HCT116 (cell line): ENCODE measurements around the gene FCAMR. TPM values are rescaled to one million over a fixed set of nuclear protein-coding genes. Genes with fewer than 3 reads are reported as not detected.

Experiments
- ATAC-seq: fragments of 200-7000 bp; cut with Tn5 transposase; 2 replicates; pipeline ENCODE4 v1.9.1; 2020; ENCODE audit warnings: mild to moderate bottlenecking, moderate library complexity
- BruUV-seq: library from RNA; stranded (reverse); fragments of 400-500 nt; replicated peaks from 2 replicates; lab custom pipeline; 2021; lab: Mats Ljungman, UMichigan
- CTCF ChIA-PET: fragments of 300-600 bp; sonication (Branson Sonifier 250); formaldehyde crosslinking; loops from one replicate; lab custom pipeline; 2021; ENCODE audit warnings: antibody characterized with exemption; lab: Charles Lee
- POLR2A ChIA-PET: fragments of 300-600, 350-600 bp; sonication (Branson Sonifier 250); formaldehyde crosslinking; loops from one replicate; lab custom pipeline; 2021; ENCODE audit warnings: antibody characterized with exemption; lab: Charles Lee
- RAD21 ChIA-PET, 2 experiments: fragments of 300-600 bp; sonication (Branson Sonifier 250); formaldehyde crosslinking; loops; one replicate each; lab custom pipeline; 2023; ENCODE audit warnings: low total read pairs in 2 of 2; ENCODE audit not compliant: uncharacterized antibody in 2 of 2, unreplicated experiment in 2 of 2, low non-redundant PET in 1 of 2; lab: Charles Lee
- DNase-seq: peaks from one replicate; pipeline ENCODE4 v3.0.0-alpha.2; 2010; ENCODE audit warnings: low read depth, low spot score
- H2AFZ ChIP-seq: fragments of 200-600 bp; shearing (Covaris generic), sonication (generic); 2 replicates; pipeline ENCODE4 v1.6.1; 2017; ENCODE audit warnings: low read depth, mixed run types, mixed read lengths, antibody characterized with exemption, low read length; ENCODE audit not compliant: poor library complexity, severe bottlenecking
- H3K27ac ChIP-seq: 2 replicates; pipeline ENCODE4 v1.5.1; 2012; ENCODE audit warnings: low read depth, low read length
- H3K27me3 ChIP-seq: fragments of 200-600 bp; sonication (generic); 2 replicates; pipeline ENCODE4 v1.6.1; 2016; ENCODE audit warnings: mixed run types, low read length, mixed read lengths; ENCODE audit not compliant: insufficient read depth
- H3K36me3 ChIP-seq, 2 experiments: fragments of 200-500 bp in 1 of 2; fragments of 200-600 bp in 1 of 2; sonication (Bioruptor generic) in 1 of 2; sonication (generic) in 1 of 2; 2 replicates each; pipeline versions ENCODE4 v1.5.1 to v1.6.1; 2014 to 2016; ENCODE audit warnings: low read length in 2 of 2, inconsistent platforms in 1 of 2, mixed read lengths in 1 of 2, mixed run types in 1 of 2; ENCODE audit not compliant: insufficient read depth in 2 of 2, control insufficient read depth in 1 of 2
- H3K4me1 ChIP-seq, 2 experiments: fragments of 200-600 bp in 1 of 2; sonication (generic) in 1 of 2; 2 replicates each; pipeline versions ENCODE4 v1.5.1 to v1.6.1; 2012 to 2017; ENCODE audit warnings: low read length in 2 of 2, inconsistent platforms in 1 of 2, mild to moderate bottlenecking in 1 of 2, mixed read lengths in 1 of 2, mixed run types in 1 of 2, moderate library complexity in 1 of 2; ENCODE audit not compliant: insufficient read depth in 2 of 2, control insufficient read depth in 1 of 2
- H3K4me2 ChIP-seq: fragments of 200-600 bp; sonication (generic); 2 replicates; pipeline ENCODE4 v1.6.1; 2017; ENCODE audit warnings: mixed run types, low read length, mixed read lengths
- H3K4me3 ChIP-seq, 2 experiments: fragments of 200-600 bp in 1 of 2; sonication (generic) in 1 of 2; replicated peaks in 1 of 2; 2 replicates each; pipeline ENCODE4 v1.5.1; 2011 to 2016; ENCODE audit warnings: low read length in 2 of 2, control low read depth in 1 of 2, low read depth in 1 of 2, mild to moderate bottlenecking in 1 of 2, mixed read lengths in 1 of 2, mixed run types in 1 of 2
- H3K79me2 ChIP-seq: fragments of 200-600 bp; sonication (generic); 2 replicates; pipeline ENCODE4 v1.6.1; 2017; ENCODE audit warnings: mild to moderate bottlenecking, mixed run types, low read length, moderate library complexity, mixed read lengths; ENCODE audit not compliant: insufficient read depth
- H3K9ac ChIP-seq: fragments of 200-600 bp; sonication (generic); 2 replicates; pipeline ENCODE4 v1.6.1; 2016; ENCODE audit warnings: low read length, mixed read lengths
- H3K9me2 ChIP-seq: fragments of 200-600 bp; sonication (generic), shearing (Covaris generic); 2 replicates; pipeline ENCODE4 v1.6.1; 2017; ENCODE audit warnings: mixed run types, mild to moderate bottlenecking, moderate library complexity; ENCODE audit not compliant: insufficient read depth
- H3K9me3 ChIP-seq, 2 experiments: fragments of 200-500 bp in 1 of 2; fragments of 200-600 bp in 1 of 2; sonication (Bioruptor generic) in 1 of 2; sonication (generic) in 1 of 2; 2 replicates each; pipeline ENCODE4 v1.6.1; 2014 to 2017; ENCODE audit warnings: low read length in 2 of 2, mixed read lengths in 2 of 2, inconsistent platforms in 1 of 2, low read depth in 1 of 2, mild to moderate bottlenecking in 1 of 2, mixed run types in 1 of 2, moderate library complexity in 1 of 2; ENCODE audit not compliant: control insufficient read depth in 1 of 2, insufficient read depth in 1 of 2
- H4K20me1 ChIP-seq: fragments of 200-600 bp; sonication (generic), shearing (Covaris generic); 2 replicates; pipeline ENCODE4 v1.6.1; 2017; ENCODE audit warnings: mixed run types, mild to moderate bottlenecking, moderate library complexity; ENCODE audit not compliant: insufficient read depth
- CBX3 ChIP-seq: IDR thresholded peaks from 2 replicates; pipeline ENCODE4 v1.6.1; 2012; ENCODE audit warnings: low read depth
- CEBPB ChIP-seq: IDR thresholded peaks from 2 replicates; pipeline ENCODE4 v1.6.1; 2012; ENCODE audit warnings: low read depth
- EGR1 ChIP-seq: IDR thresholded peaks from 2 replicates; pipeline ENCODE4 v1.6.1; 2012; ENCODE audit warnings: low read depth
- ELF1 ChIP-seq: IDR thresholded peaks from 2 replicates; pipeline ENCODE4 v1.6.1; 2012; ENCODE audit warnings: low read depth, borderline replicate concordance
- EZH2 ChIP-seq: fragments of 200-600 bp; sonication (generic); IDR thresholded peaks from 2 replicates; pipeline ENCODE4 v1.6.1; 2017; ENCODE audit warnings: antibody characterized with exemption, mixed run types
- EZH2phosphoT487 ChIP-seq: fragments of 200-600 bp; IDR thresholded peaks from 2 replicates; pipeline ENCODE4 v1.6.1; 2018; ENCODE audit warnings: antibody characterized with exemption, borderline replicate concordance
- FOSL1 ChIP-seq: IDR thresholded peaks from 2 replicates; pipeline ENCODE4 v1.6.1; 2012; ENCODE audit warnings: low read depth
- POLR2A ChIP-seq: IDR thresholded peaks from 2 replicates; pipeline ENCODE4 v1.7.0; 2011; ENCODE audit warnings: borderline replicate concordance; ENCODE audit not compliant: insufficient read depth, insufficient read length; ENCODE audit errors: extremely low read depth
- RAD21 ChIP-seq: IDR thresholded peaks from 2 replicates; pipeline ENCODE4 v1.6.1; 2012; ENCODE audit warnings: low read depth, mild to moderate bottlenecking
- SIN3A ChIP-seq: IDR thresholded peaks from 2 replicates; pipeline ENCODE4 v1.6.1; 2012; ENCODE audit warnings: low read depth
- SP1 ChIP-seq: IDR thresholded peaks from 2 replicates; pipeline ENCODE4 v1.6.1; 2012; ENCODE audit warnings: low read depth
- YY1 ChIP-seq: IDR thresholded peaks from 2 replicates; pipeline ENCODE4 v1.6.1; 2011; ENCODE audit warnings: low read length, low read depth, moderate library complexity, mild to moderate bottlenecking; ENCODE audit not compliant: insufficient replicate concordance; ENCODE audit errors: extremely low read depth
- intact Hi-C: fragments of 100-400 bp; cut with micrococcal nuclease; formaldehyde crosslinking; loops from 2 replicates; pipeline ENCODE4 v1.10.0; 2022
- total RNA-seq: library from RNA; stranded (reverse); gene quantifications from one replicate; pipeline ENCODE4 v1.2.1, GENCODE V29; 2021; ENCODE audit not compliant: unreplicated experiment
- TF ChIP-seq, protein P1 (sequence below): IDR thresholded peaks from 2 replicates; pipeline ENCODE4 v1.6.1; 2012
- TF ChIP-seq, protein P2 (sequence below): IDR thresholded peaks from 2 replicates; pipeline ENCODE4 v1.6.1; 2011; ENCODE audit warnings: mild to moderate bottlenecking, low read length, moderate library complexity; ENCODE audit not compliant: insufficient replicate concordance; ENCODE audit errors: extremely low read depth

FCAMR gene
- total RNA-seq, 1 experiment from 2014 or later = not detected

DNA sequence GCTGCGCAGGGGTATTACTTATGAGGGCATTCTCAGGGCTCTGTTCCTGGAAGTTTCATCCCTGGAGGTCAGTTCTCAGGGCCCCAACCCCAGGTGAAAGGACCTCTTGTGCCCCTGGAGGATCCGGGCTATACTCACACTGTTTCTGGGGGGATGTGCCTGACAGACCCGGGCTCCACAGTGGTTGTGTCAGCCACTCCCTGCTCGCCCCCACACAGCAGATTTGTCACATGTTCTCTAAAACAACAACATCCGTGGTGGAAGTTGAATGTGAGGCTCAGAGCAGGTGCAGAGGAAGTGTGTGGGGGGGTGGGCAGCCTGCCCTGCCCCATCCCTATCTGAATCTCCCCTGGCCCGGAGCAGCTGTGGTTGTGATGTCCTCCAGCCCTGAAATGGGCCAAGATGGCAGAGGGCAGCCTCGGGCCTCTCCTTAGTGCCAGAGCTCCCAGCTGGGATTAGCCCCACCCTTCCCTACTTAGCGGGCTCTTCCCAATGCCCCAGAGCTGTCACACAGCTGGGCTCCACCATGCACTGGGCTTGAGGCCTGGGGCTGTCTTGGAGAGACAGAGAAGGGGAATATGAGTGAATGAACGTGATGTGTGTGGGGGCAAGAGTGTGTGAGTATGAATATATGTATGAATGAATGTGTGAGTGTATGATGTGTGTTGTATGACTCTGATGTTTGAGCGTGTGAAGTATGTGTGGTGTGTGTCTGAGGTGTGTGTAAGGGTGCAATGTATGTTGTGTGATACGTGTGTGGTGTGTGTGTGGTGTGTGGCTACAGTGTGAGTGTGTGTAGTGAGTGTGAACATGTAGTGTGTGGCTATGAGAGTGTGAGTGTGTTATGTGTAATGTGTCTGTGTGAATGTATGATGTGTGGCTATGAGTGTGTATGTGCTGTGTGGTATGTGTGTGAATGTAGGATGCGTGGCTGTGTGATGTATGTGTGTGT is 47.0 kb downstream of the FCAMR start:
- intact Hi-C loops = no loop called here
- Histone ChIP-seq H3K36me3 (no peaks in the 10 kb centered on the region), H3K9ac (no peak overlapping the region), H3K4me1 (peaks cover 0 to 9% of the 10 kb centered on the region in 2 experiments; a peak in 2 of 4 replicates), H3K9me2 (no peaks in the 10 kb centered on the region), H3K4me3 (no peak overlapping the region), H4K20me1 (no peaks in the 10 kb centered on the region), H3K79me2 (no peaks in the 10 kb centered on the region), H3K9me3 (no peaks in the 10 kb centered on the region), H3K27me3 (no peaks in the 10 kb centered on the region), H2AFZ (no peak overlapping the region), H3K27ac (no peak overlapping the region), H3K4me2 (no peak overlapping the region)
- POLR2A ChIA-PET = no interaction called here
- CTCF ChIA-PET = interaction anchor here (1.7 kb wide), 1 partner anchor 14 kb away, joined by 4 read pairs; no protein-coding TSS in a partner anchor
- DNase-seq (no peak), ATAC-seq (no peak)
- no TSS peak for BruUV-seq
- TF ChIP-seq CEBPB = no peak
- TF ChIP-seq CBX3 = no peak
- no peak for TF ChIP-seq SIN3A
- no peak for TF ChIP-seq RAD21
- TF ChIP-seq POLR2A = no peak
- TF ChIP-seq YY1 = no peak
- no peak for TF ChIP-seq EGR1
- TF ChIP-seq FOSL1 = no peak
- TF ChIP-seq SP1 = no peak
- TF ChIP-seq EZH2phosphoT487 = no peak
- TF ChIP-seq ELF1 = no peak
- TF ChIP-seq, protein P1, sequence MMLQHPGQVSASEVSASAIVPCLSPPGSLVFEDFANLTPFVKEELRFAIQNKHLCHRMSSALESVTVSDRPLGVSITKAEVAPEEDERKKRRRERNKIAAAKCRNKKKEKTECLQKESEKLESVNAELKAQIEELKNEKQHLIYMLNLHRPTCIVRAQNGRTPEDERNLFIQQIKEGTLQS = no peak
- TF ChIP-seq, protein P2, sequence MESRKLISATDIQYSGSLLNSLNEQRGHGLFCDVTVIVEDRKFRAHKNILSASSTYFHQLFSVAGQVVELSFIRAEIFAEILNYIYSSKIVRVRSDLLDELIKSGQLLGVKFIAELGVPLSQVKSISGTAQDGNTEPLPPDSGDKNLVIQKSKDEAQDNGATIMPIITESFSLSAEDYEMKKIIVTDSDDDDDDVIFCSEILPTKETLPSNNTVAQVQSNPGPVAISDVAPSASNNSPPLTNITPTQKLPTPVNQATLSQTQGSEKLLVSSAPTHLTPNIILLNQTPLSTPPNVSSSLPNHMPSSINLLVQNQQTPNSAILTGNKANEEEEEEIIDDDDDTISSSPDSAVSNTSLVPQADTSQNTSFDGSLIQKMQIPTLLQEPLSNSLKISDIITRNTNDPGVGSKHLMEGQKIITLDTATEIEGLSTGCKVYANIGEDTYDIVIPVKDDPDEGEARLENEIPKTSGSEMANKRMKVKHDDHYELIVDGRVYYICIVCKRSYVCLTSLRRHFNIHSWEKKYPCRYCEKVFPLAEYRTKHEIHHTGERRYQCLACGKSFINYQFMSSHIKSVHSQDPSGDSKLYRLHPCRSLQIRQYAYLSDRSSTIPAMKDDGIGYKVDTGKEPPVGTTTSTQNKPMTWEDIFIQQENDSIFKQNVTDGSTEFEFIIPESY = no peak
- TF ChIP-seq EZH2 = no peak
- RAD21 ChIA-PET = no interaction called here
